ENCODE data around the gene POP5. TPM values are rescaled to one million over a fixed set of nuclear protein-coding genes. Genes with fewer than 3 reads are reported as not detected.
"Not testable (repeated sequence)": the region's sequence is repeated elsewhere in the genome, so short reads cannot be mapped to it uniquely, and the experiment has no call there.

The POP5 gene
- total RNA-seq, 1 donor from 2014 or later = 29.2 TPM

DNA sequence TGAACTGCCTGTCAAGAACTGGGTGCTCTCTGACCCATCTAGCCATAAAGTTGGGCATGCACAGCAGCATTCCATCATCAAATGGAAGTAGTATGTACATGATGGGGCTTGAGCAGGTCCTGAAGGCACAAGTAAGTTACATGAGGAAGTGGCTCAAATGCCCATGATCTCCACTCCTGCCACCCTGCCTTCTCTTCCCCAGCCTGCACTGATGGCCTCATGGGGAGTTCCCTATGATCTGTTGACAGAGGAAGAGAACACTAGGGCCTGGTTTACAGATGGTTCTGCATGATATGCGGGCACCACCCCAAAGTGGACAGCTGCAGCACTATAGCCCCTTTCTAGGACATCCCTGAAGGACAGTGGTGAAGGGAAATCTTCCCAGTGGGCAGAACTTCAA is 30.3 kb upstream of the POP5 start:
- H3K27me3 ChIP-seq (ENCODE audit: control insufficient read depth in 3 of 3, insufficient read depth in 3 of 3, low read length in 3 of 3); H3K9me3 ChIP-seq (ENCODE audit: control insufficient read depth in 3 of 3, low read length in 3 of 3); H3K27ac ChIP-seq (ENCODE audit: low read depth, low read length); H3K9ac ChIP-seq (ENCODE audit: low read depth in 1 of 3, low read length in 3 of 3); H3K4me1 ChIP-seq (ENCODE audit: control insufficient read depth in 3 of 3, insufficient read depth in 3 of 3, low read length in 3 of 3); H3K4me3 ChIP-seq (ENCODE audit: low read length in 3 of 3); H3K36me3 ChIP-seq (ENCODE audit: control insufficient read depth in 3 of 3, insufficient read depth in 3 of 3, low read length in 3 of 3): not testable (repeated sequence)

DNA sequence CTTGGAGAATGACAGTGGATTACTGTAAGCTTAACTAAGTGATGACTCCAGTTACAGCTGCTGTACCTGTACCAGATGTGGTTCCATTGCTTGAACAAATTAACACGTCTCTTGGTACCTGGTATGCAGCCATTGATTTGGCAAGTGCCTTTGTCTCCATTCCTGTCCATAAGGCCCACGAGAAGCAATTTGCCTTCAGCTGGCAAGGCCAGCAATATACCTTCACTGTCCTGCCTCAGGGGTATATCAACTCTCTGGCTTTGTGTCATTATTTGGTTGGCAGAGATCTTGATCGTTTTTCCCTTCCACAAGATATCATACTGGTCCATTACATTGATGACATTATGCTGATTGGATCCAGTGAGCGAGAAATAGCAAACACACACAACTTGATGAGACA is 29.4 kb upstream of the POP5 start:
- no peaks in the 10 kb centered on the region for H3K9me3 ChIP-seq (ENCODE audit: control insufficient read depth in 3 of 3, low read length in 3 of 3)
- H3K27me3 ChIP-seq (ENCODE audit: control insufficient read depth in 3 of 3, insufficient read depth in 3 of 3, low read length in 3 of 3) = no peaks in the 10 kb centered on the region
- H3K4me3 ChIP-seq (ENCODE audit: low read length in 3 of 3) = no peak overlapping the region
- no peaks in the 10 kb centered on the region for H3K4me1 ChIP-seq (ENCODE audit: control insufficient read depth in 3 of 3, insufficient read depth in 3 of 3, low read length in 3 of 3)
- no peak overlapping the region for H3K9ac ChIP-seq (ENCODE audit: low read depth in 1 of 3, low read length in 3 of 3)
- no peaks in the 10 kb centered on the region for H3K36me3 ChIP-seq (ENCODE audit: control insufficient read depth in 3 of 3, insufficient read depth in 3 of 3, low read length in 3 of 3)
- no peak overlapping the region for H3K27ac ChIP-seq (ENCODE audit: low read depth, low read length)

DNA sequence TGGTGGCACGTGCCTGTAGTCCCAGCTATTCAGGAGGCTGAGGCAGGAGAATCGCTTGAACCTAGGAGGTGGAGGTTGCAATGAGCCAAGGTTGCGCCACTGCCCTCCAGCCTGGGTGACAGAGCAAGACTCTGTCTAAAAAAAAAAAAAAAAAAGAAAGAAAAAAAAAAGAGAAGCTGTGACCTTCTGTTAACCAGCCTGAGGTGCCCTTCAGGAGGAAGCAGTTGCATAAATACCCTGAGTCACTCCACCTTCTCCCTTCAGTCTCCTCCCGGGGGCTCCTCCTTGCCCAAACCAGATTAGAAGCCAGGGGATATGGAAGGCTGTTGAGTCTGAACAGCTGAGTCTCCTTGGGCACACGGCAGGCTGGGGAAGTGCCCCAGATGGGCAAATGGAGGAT is 21.2 kb upstream of the POP5 start:
- H3K27ac ChIP-seq (ENCODE audit: low read depth, low read length); H3K4me1 ChIP-seq (ENCODE audit: control insufficient read depth in 3 of 3, insufficient read depth in 3 of 3, low read length in 3 of 3); H3K9ac ChIP-seq (ENCODE audit: low read depth in 1 of 3, low read length in 3 of 3); H3K4me3 ChIP-seq (ENCODE audit: low read length in 3 of 3); H3K36me3 ChIP-seq (ENCODE audit: control insufficient read depth in 3 of 3, insufficient read depth in 3 of 3, low read length in 3 of 3); H3K9me3 ChIP-seq (ENCODE audit: control insufficient read depth in 3 of 3, low read length in 3 of 3): not testable (repeated sequence)
- H3K27me3 ChIP-seq (ENCODE audit: control insufficient read depth in 3 of 3, insufficient read depth in 3 of 3, low read length in 3 of 3) = peaks cover 0 to 10% (median 5%) of the 10 kb centered on the region in 3 donors

GRCh38 chr12:120599672-120600552 is 18.7 kb upstream of the POP5 start:
- H3K27ac ChIP-seq (ENCODE audit: low read depth, low read length) = no peak overlapping the region
- H3K4me1 ChIP-seq (ENCODE audit: control insufficient read depth in 3 of 3, insufficient read depth in 3 of 3, low read length in 3 of 3) = peaks cover 0 to 6% (median 5%) of the 10 kb centered on the region in 3 donors
- no peak overlapping the region for H3K9ac ChIP-seq (ENCODE audit: low read depth in 1 of 3, low read length in 3 of 3)
- peaks cover 0 to 12% (median 9%) of the 10 kb centered on the region in 3 donors for H3K27me3 ChIP-seq (ENCODE audit: control insufficient read depth in 3 of 3, insufficient read depth in 3 of 3, low read length in 3 of 3)
- H3K9me3 ChIP-seq (ENCODE audit: control insufficient read depth in 3 of 3, low read length in 3 of 3) = no peaks in the 10 kb centered on the region
- H3K36me3 ChIP-seq (ENCODE audit: control insufficient read depth in 3 of 3, insufficient read depth in 3 of 3, low read length in 3 of 3) = no peaks in the 10 kb centered on the region
- H3K4me3 ChIP-seq (ENCODE audit: low read length in 3 of 3) = no peak overlapping the region

DNA sequence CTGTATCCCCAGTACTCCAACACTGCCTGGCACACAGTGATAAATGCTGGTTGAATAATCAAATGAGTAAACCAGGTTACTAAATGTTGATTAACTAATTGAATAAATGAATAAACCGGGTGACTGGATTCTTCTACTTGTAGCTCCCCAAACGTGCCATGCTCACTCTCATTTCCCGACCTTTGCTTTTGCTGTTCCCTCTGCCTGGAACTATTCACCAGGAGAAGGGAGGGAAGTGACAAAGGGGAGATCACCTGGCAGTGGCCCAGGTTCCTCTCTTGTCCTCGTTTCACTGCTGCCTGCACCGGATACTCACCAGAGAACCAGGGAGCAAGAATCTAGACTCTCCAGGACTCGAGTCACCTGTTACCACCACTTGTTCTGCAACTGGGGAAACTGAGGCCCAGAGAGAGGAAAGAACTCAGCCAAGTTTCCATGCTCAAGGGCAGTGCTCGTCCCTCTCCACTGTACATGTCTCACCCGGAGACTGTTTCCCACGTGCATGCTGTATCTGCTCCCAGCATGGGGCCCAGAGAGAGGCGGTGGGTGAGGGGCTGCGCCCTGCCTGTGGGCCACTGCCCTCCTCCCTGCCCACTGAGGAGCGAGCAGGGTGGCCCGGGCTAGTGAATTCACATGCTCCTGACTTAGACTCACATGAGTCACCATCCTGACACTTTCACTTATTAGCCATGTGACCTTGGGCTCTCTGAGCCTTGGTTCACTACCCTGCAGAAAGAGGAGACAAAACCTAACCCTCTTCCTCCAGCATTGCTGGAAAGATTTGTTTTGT is 17.7 kb upstream of the POP5 start:
- no peaks in the 10 kb centered on the region for H3K36me3 ChIP-seq (ENCODE audit: control insufficient read depth in 3 of 3, insufficient read depth in 3 of 3, low read length in 3 of 3)
- peaks cover 0 to 12% (median 9%) of the 10 kb centered on the region in 3 donors for H3K27me3 ChIP-seq (ENCODE audit: control insufficient read depth in 3 of 3, insufficient read depth in 3 of 3, low read length in 3 of 3)
- no peak overlapping the region for H3K4me3 ChIP-seq (ENCODE audit: low read length in 3 of 3)
- no peak overlapping the region for H3K27ac ChIP-seq (ENCODE audit: low read depth, low read length)
- peak overlapping the region in 1 of 3 donors; percentile 10 for H3K9ac ChIP-seq (ENCODE audit: low read depth in 1 of 3, low read length in 3 of 3)
- no peaks in the 10 kb centered on the region for H3K9me3 ChIP-seq (ENCODE audit: control insufficient read depth in 3 of 3, low read length in 3 of 3)
- peaks cover 0 to 6% (median 5%) of the 10 kb centered on the region in 3 donors for H3K4me1 ChIP-seq (ENCODE audit: control insufficient read depth in 3 of 3, insufficient read depth in 3 of 3, low read length in 3 of 3)

DNA sequence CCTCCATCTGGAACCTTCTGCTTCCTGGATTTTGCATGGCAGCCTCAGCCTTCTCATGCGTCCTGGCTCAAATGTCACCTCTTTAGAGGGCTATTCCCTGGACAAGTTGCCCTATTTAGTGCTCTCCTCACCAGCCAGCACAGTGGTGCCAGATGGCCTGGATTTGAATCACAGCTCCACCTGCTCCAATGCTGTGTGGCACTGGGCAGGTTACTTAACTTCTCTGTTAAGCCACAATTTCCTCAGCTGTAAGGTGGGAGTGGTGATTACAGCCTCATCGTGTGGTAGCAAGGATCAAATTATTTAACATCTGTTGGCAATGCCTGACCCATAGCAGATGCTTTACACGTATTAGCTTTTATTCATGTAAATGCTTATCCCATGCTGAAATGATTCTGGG is 16.7 kb upstream of the POP5 start:
- Histone ChIP-seq H3K27me3 (ENCODE audit: control insufficient read depth in 3 of 3, insufficient read depth in 3 of 3, low read length in 3 of 3) (peaks cover 0 to 12% (median 9%) of the 10 kb centered on the region in 3 donors), H3K4me3 (ENCODE audit: low read length in 3 of 3) (no peak overlapping the region), H3K27ac (ENCODE audit: low read depth, low read length) (no peak overlapping the region), H3K9ac (ENCODE audit: low read depth in 1 of 3, low read length in 3 of 3) (no peak overlapping the region), H3K36me3 (ENCODE audit: control insufficient read depth in 3 of 3, insufficient read depth in 3 of 3, low read length in 3 of 3) (no peaks in the 10 kb centered on the region), H3K9me3 (ENCODE audit: control insufficient read depth in 3 of 3, low read length in 3 of 3) (no peaks in the 10 kb centered on the region), H3K4me1 (ENCODE audit: control insufficient read depth in 3 of 3, insufficient read depth in 3 of 3, low read length in 3 of 3) (peaks cover 0 to 6% (median 5%) of the 10 kb centered on the region in 3 donors)

DNA sequence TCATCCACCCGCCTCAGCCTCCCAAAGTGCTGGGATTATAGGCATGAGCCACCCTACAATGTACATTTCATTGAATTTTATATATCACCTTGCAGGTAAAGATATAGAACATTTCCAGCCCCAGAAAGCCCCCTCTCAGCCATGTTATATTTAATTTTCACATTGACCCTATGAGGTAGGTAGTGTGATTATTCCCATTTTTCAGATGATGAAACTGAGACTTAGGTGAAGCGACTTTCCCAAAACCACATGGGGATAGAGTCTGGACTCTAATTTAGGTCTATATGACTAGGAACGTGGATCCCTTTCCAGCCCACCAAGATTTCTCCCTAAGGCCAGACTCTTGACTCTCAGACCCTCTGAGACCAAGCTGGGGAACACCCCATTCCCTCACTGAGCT is 15.7 kb upstream of the POP5 start:
- Histone ChIP-seq H3K27ac (ENCODE audit: low read depth, low read length) (no peak overlapping the region), H3K4me1 (ENCODE audit: control insufficient read depth in 3 of 3, insufficient read depth in 3 of 3, low read length in 3 of 3) (peaks cover 0 to 6% (median 5%) of the 10 kb centered on the region in 3 donors), H3K27me3 (ENCODE audit: control insufficient read depth in 3 of 3, insufficient read depth in 3 of 3, low read length in 3 of 3) (peaks cover 0 to 12% (median 6%) of the 10 kb centered on the region in 3 donors), H3K9me3 (ENCODE audit: control insufficient read depth in 3 of 3, low read length in 3 of 3) (no peaks in the 10 kb centered on the region), H3K36me3 (ENCODE audit: control insufficient read depth in 3 of 3, insufficient read depth in 3 of 3, low read length in 3 of 3) (no peaks in the 10 kb centered on the region), H3K9ac (ENCODE audit: low read depth in 1 of 3, low read length in 3 of 3) (no peak overlapping the region), H3K4me3 (ENCODE audit: low read length in 3 of 3) (no peak overlapping the region)

- no peak overlapping the region for H3K9ac ChIP-seq (ENCODE audit: low read depth in 1 of 3, low read length in 3 of 3)
- H3K4me1 ChIP-seq (ENCODE audit: control insufficient read depth in 3 of 3, insufficient read depth in 3 of 3, low read length in 3 of 3) = peaks cover 13 to 17% (median 15%) of the 10 kb centered on the region in 3 donors
- no peak overlapping the region for H3K4me3 ChIP-seq (ENCODE audit: low read length in 3 of 3)
Observed at GRCh38 chr12:120592121-120593049, 11.2 kb upstream of the POP5 start.

GRCh38 chr12:120590741-120591407 is 9.7 kb upstream of the POP5 start:
- no peak overlapping the region for H3K4me3 ChIP-seq (ENCODE audit: low read length in 3 of 3)
- peaks cover 13 to 17% (median 15%) of the 10 kb centered on the region in 3 donors for H3K4me1 ChIP-seq (ENCODE audit: control insufficient read depth in 3 of 3, insufficient read depth in 3 of 3, low read length in 3 of 3)
- no peak overlapping the region for H3K9ac ChIP-seq (ENCODE audit: low read depth in 1 of 3, low read length in 3 of 3)
- H3K9me3 ChIP-seq (ENCODE audit: control insufficient read depth in 3 of 3, low read length in 3 of 3) = no peaks in the 10 kb centered on the region
- H3K27me3 ChIP-seq (ENCODE audit: control insufficient read depth in 3 of 3, insufficient read depth in 3 of 3, low read length in 3 of 3) = no peaks in the 10 kb centered on the region
- no peak overlapping the region for H3K27ac ChIP-seq (ENCODE audit: low read depth, low read length)
- H3K36me3 ChIP-seq (ENCODE audit: control insufficient read depth in 3 of 3, insufficient read depth in 3 of 3, low read length in 3 of 3) = no peaks in the 10 kb centered on the region

More at GRCh38 chr12:120592121-120593049, 11.2 kb upstream of the POP5 start:
- Histone ChIP-seq H3K27ac (ENCODE audit: low read depth, low read length) (no peak overlapping the region), H3K9me3 (ENCODE audit: control insufficient read depth in 3 of 3, low read length in 3 of 3) (no peaks in the 10 kb centered on the region), H3K36me3 (ENCODE audit: control insufficient read depth in 3 of 3, insufficient read depth in 3 of 3, low read length in 3 of 3) (no peaks in the 10 kb centered on the region), H3K27me3 (ENCODE audit: control insufficient read depth in 3 of 3, insufficient read depth in 3 of 3, low read length in 3 of 3) (peaks cover 0 to 4% (median 2%) of the 10 kb centered on the region in 3 donors)

All from skeletal muscle tissue (tissue), 4 donors.